HG02759 (cell line): ENCODE data around the gene MATK.

Experiments
- ATAC-seq: cut with Tn5 transposase; IDR thresholded peaks from one replicate; pipeline ENCODE4 v1.9.1; 2021; ENCODE audit warnings: mild to moderate bottlenecking, moderate library complexity; ENCODE audit not compliant: unreplicated experiment

The MATK gene

DNA sequence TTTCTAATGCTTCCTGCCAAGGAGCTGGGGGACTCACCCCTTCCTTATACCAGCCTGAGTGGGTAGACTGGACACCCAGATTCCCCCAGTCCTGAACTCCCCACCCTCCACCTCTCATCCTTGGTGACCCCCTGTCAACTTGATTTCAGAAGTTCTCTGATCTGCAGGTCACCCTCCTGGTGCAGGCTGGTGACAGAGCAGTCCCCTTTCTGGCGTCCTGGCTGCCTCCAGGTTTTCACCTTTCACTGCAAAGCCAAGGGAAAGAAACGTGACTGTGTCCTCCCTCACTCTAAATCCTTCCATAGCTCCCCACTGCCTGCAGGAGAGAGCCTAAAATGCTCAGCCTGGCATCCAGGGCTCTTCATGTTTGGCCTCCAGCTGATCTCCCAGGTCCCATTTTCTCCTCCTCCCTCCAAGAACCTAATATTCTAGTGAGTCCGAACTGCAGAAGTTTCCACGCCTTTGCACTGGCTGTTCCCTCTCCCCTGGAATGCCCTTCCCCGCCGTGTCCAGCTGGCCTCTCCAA lies 4.1 kb upstream of the MATK start:
- ATAC-seq: no peak

- no peak for ATAC-seq
Measured at GRCh38 chr19:3788996-3789778, 3.0 kb upstream of the MATK start.

DNA sequence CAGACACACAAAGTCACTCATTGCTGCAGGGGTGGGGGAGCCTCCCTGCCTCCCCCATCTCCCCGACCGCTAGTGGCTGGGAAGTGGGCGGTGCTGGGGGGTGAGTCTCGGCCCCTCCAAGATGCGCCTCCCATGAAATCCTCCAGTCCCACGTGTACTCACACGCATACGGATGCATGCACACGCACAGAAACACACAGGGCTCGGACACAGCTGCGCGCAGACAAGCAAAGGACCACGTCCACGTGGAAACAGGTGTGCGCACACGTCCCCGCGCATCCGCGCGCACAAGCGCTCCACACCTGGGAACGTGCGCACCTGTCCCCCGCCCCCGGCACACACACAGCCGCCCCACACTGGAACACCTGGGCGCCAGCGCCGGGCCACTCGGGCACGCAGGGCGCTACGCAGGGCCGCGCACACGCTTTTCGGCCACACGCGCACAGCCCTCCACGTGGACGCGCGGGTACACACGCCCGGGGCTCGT lies 687 bp downstream of the MATK start:
- no peak for ATAC-seq

DNA sequence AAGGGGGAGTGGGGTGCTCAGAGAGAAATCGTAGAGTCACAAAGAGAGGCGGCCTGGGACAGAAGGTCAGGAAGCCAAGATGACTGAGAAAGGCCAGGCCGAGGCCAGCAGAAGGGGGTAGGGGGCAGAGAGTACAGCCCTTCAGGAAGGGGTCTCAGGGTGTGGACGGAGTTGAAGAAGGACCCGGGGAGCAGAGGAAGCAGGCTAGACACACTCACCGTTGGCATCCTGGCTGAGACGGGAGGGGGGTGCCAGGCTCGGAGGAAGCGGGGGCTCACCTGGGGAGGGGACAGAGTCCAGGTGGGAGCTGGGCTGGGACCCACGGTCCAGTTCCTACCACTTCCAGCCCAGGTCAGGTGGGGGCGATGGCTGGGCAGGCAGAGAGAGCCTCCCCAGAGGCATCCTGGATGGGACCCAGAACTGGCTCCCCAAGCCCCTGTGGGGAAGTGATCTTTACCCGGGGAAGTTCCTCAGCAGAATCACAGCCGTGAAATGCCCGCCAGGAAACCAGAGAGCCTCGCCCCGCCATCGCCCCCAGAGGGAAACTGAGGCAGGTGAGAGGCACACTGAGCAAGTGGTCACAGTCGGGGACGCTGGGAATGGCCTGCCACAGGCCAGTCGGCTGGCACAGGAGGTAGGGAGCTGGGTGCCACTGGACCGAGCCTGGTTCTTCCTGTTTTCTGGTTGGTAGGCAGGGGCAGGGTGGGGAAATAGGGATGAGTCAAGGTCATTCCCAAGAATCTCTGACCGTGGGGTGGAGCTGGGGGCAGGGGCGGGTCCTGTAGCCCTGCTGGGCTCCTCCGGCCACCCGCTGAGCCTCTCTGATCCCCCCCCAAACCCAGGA lies 1.4 kb downstream of the MATK start:
- ATAC-seq: no peak

- no peak for ATAC-seq
Measured at GRCh38 chr19:3783660-3784584, 2.3 kb downstream of the MATK start.

DNA sequence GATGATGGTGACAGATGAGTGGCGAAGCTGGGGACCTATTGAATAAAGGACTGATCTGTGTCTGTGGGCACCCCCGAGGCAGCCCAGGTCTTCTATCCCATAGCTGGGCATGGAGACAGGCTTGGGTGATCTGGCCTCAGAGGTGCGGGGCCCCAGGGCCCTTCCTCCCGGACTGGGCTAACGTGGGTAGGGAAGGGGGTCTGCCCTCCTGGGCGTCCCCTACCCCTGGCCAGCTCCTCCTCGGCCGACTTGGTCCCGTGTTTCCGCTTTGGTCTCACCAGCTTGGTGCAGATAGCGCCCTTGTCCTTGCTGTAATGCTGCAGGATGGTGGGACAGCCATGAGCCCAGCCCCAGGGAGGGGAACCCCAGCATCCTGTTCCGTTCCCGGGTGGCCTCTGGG lies 3.3 kb downstream of the MATK start:
- ATAC-seq: no peak

DNA sequence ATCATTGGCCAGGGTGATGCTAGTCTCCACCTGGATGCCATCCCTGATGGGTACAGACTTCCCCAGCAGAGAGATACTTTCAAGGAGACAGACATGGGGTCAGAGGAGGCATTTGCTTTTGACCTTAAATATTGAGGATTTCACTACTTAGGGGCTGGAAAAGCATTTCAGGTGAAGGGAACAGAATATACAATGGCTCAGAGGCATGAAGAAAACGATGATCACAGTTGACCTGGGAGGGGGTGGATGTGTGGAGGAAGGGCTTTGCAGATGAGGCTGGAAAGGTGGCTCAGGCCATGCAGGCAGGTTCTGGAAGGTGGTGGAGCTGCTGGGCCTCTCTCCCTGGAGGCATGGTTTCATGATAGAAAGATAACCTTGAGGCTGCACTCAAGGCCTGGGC lies 3.9 kb downstream of the MATK start:
- ATAC-seq: no peak

DNA sequence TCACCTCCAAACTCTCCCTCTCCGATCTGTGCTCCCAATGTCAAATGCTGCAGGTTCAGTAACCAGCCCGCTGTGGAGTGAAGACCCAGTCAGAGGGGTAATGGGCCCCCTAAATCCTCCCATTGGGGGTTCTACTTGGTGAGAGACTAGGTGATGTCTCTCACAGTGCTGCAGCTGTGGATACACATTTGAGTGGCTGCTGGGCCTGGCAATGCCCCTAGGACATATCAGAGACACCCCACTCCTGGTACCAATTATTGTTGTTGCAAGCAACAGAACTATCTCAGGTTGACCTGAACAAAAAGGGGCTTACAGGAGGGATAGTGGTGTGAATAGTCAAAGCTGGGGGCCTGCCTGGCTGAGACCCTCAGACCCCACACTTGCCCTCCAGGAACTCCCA lies 4.6 kb downstream of the MATK start:
- ATAC-seq: no peak

GRCh38 chr19:3780786-3781304 lies 5.3 kb downstream of the MATK start:
- no peak for ATAC-seq

- no peak for ATAC-seq
Measured at GRCh38 chr19:3778899-3779723, 7.1 kb downstream of the MATK start.

GRCh38 chr19:3778104-3778867 lies 7.9 kb downstream of the MATK start:
- no peak for ATAC-seq

- ATAC-seq: no peak
Measured at GRCh38 chr19:3776479-3777040, 9.6 kb downstream of the MATK start.

- ATAC-seq: no peak
Measured at GRCh38 chr19:3775831-3776230, 10.3 kb downstream of the MATK start.

DNA sequence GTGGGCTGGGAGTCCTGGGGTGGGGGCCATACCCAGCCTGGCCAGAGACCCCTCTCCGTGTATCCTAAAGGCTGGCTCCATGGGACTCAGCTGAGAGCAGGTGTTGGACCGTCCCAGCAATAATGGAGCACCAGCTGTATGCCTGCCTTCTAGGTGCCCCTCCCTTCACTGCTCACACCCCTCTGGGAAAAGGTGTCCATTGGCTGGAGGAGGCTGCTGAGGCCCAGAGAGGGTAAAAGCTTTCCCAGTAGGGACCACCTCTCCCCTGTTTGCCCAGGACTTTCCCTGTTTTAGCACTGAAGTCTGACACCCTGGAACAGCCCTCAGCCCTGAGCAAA lies 10.8 kb downstream of the MATK start:
- no peak for ATAC-seq

DNA sequence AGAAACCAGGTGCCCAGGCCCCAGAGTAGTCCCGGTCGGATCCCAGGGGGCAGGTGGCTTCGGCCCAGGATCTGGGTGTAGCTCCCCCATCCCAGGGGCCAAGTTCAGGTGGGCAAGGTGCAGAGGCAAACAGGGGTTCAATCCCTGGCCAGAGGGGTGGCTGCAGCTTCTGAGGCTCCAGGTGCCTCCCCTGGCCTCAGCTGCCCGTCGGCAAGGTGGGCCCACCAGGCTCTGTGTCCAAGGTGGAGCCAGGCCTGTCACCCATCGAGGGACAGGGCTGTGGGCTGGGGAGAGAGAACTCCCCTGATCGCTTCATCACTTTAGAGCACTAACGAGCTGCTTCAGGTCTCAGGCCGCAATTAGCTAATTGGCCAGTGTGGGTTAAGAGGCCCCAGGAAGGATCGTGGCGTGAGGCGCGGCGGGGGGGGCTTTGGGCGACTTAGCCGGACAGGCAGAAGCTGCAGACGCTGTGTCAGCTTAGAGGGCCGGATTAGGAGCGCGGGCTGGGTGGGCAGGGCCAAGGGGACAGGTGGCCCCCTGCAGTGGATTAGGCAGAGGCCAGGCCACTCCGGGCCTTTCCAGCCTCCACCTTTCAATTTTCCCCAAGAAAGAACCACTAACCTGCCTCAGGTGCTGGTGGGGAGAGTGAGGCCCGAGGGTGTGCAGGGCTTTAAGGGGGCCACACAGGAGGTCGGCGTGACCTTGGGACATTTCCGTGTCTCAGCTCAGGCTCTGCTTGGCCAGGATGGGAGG lies 11.4 kb downstream of the MATK start:
- no peak for ATAC-seq

DNA sequence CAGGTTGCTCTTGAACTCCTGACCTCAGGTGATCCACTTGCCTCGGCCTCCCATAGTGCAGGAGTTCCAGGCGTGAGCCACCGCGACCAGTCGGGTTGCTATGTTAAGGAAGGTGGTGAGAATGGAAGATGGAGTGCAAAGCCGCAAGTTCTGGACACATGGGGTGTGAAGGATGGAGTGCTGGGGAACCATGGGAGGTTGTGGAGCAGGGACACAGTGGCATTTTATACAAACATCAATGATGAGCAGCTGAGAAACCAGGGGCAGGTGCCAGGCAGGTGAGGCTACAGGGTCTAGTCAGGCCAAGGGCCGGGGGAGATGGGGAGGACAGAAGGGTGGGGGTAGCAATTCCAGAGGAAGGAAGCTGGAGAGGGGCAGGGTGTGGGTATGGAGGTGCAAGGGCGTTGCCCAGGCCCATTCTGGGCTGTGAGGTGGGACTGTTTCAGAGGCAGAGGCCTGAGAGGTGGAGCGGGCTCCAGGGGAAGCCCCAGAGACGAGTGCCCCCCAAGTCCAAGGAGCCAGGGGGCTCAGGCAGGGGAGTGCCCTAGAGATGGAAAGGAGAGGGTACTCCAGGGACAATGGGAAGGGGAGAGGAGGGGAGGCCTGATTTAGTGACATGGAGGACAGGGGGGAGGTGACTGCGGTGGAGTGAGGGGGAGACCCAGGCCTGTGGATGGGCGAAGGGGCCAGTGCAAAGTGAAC lies 12.2 kb downstream of the MATK start:
- ATAC-seq: no peak

DNA sequence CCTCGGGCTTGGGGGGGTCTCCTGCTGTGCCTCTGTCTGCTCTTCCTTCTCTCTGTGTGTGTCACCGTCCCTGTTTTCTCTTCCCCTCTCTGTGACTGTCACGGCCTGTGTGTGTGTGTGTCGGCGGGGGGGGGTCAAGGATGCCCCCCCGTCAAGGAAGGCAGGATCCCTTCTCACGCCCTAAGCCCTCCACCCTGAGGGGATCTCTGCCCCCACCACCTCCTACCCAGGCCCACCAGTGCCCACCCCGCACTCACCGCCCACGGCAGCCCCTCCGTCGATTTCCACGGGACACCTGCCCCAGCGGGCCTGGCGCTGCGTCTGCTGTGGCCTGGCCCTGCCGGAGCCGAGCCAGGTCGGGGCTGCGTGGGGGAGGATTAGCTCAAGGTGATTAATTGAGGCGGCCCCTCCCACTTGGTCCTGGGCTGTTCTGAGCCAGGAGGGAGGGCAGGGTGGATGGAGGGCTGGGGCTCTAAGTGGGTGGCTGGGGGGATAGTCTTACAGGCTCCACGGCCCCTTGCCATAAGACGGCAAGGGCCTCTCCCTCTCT lies 14.2 kb downstream of the MATK start, which contains the start of gene RAX2:
TSS of gene RAX2 (minus strand) at position 323 of the 550 bp plus-strand sequence. CDS start 486 bp downstream, outside the sequence.
- ATAC-seq: no peak
